CD4-positive, alpha-beta memory T cell (primary cell): ENCODE measurements around the gene HFE. TPM values are rescaled to one million over a fixed set of nuclear protein-coding genes. Genes with fewer than 3 reads are reported as not detected.

Experiments used
- CTCF ChIA-PET: fragments of 350-600 bp; sonication (Branson Sonifier 250); formaldehyde crosslinking; loops from one replicate; lab custom pipeline; 2021; ENCODE audit warnings: inconsistent platforms; ENCODE audit not compliant: partially characterized antibody; lab: Charles Lee
- POLR2A ChIA-PET: fragments of 350-600 bp; sonication (Branson Sonifier 250); formaldehyde crosslinking; loops from one replicate; lab custom pipeline; 2021; ENCODE audit not compliant: partially characterized antibody; lab: Charles Lee
- DNase-seq, 5 donors: peaks; one replicate each; pipeline versions ENCODE4 v3.0.0 to v3.0.0-alpha.2; 2020 to 2022; ENCODE audit warnings: mixed read lengths in 1 of 5
- H3K27ac ChIP-seq: one replicate; pipeline ENCODE4 v1.7.0; 2013; ENCODE audit warnings: low read depth, low read length
- H3K27me3 ChIP-seq: 2 replicates; pipeline ENCODE4 v1.7.0; 2013; ENCODE audit warnings: mild to moderate bottlenecking, low read length, moderate library complexity; ENCODE audit not compliant: insufficient read depth
- H3K36me3 ChIP-seq: 2 replicates; pipeline ENCODE4 v1.7.0; 2013; ENCODE audit warnings: mild to moderate bottlenecking, low read length, moderate library complexity; ENCODE audit not compliant: insufficient read depth
- H3K4me1 ChIP-seq: 2 replicates; pipeline ENCODE4 v1.7.0; 2013; ENCODE audit warnings: mild to moderate bottlenecking, low read length, moderate library complexity; ENCODE audit not compliant: insufficient read depth
- H3K4me3 ChIP-seq, 2 donors: one replicate each; pipeline ENCODE4 v1.7.0; 2013; ENCODE audit warnings: low read length in 2 of 2, mild to moderate bottlenecking in 1 of 2
- H3K9me3 ChIP-seq, 2 donors: one replicate each; pipeline ENCODE4 v1.7.0; 2013; ENCODE audit warnings: low read length in 2 of 2, control low read depth in 1 of 2; ENCODE audit not compliant: control insufficient read depth in 1 of 2
- H3K27ac Mint-ChIP-seq, 7 donors: one replicate each; pipeline ENCODE4 v1.8.0; 2020 to 2021; ENCODE audit warnings: mixed read lengths in 7 of 7, mild to moderate bottlenecking in 6 of 7, inconsistent platforms in 3 of 7, moderate library complexity in 3 of 7
- H3K27me3 Mint-ChIP-seq, 2 donors: one replicate each; pipeline ENCODE4 v1.8.0; 2020 to 2021; ENCODE audit warnings: mixed read lengths in 2 of 2
- H3K36me3 Mint-ChIP-seq, 2 donors: one replicate each; pipeline ENCODE4 v1.8.0; 2020 to 2021; ENCODE audit warnings: mixed read lengths in 2 of 2, inconsistent platforms in 1 of 2, mild to moderate bottlenecking in 1 of 2
- H3K4me1 Mint-ChIP-seq, 4 donors: one replicate each; pipeline ENCODE4 v1.8.0; 2020 to 2021; ENCODE audit warnings: mixed read lengths in 4 of 4, mild to moderate bottlenecking in 1 of 4
- H3K4me3 Mint-ChIP-seq, 8 donors: one replicate each; pipeline ENCODE4 v1.8.0; 2020 to 2021; ENCODE audit warnings: mixed read lengths in 8 of 8, mild to moderate bottlenecking in 7 of 8, moderate library complexity in 6 of 8, inconsistent platforms in 3 of 8
- H3K9me3 Mint-ChIP-seq, 8 donors: one replicate each; pipeline ENCODE4 v1.8.0; 2020 to 2021; ENCODE audit warnings: mixed read lengths in 8 of 8, mild to moderate bottlenecking in 5 of 8, inconsistent platforms in 3 of 8, moderate library complexity in 1 of 8
- intact Hi-C: fragments of 100-400 bp; cut with micrococcal nuclease; formaldehyde crosslinking; loops from one replicate; pipeline ENCODE4 v1.15.1; 2023
- polyA plus RNA-seq, 2 donors: library from polyadenylated mRNA; unstranded; fragments of 300-500 nt; fragmentation: Illumina TruSeq; gene quantifications; one replicate each; pipeline ENCODE4 v1.2.3, GENCODE V29; 2021
- total RNA-seq, 2 experiments: library from RNA; stranded (reverse); gene quantifications; one replicate each; pipeline ENCODE4 v1.2.3, GENCODE V29; 2021

HFE gene
- total and polyA plus RNA-seq, 4 experiments from 2014 or later = 3.4 to 4.2 (median 3.9) TPM

DNA sequence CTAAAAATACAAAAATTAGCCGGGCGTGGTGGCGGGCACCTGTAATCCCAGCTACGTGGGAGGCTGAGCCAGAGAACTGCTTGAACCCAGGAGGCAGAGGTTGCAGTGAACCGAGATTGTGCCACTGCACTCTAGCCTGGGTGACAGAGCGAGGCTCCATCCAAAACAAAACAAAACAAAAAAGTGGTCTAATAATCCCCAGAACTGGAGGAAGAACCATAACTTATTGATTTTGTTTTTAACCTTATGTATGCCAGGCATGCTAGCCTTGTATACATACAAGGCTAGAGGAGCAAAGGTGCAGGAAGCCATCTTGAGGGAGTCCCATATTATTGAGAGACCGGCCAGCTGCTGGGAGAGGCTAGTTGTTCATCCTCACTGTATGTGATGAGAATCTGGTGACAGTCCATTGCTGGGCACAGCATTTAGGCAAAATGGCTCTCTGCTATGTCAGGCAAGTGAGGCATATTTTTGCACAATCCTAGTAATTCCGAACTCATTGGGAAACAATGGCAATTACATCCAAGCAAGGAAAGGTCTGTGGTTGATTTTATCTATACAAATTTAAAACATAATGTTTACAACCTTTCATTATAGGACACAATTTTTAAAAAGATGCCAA is 18.0 kb downstream of the HFE start:
- intact Hi-C loops = loop anchor here (2.0 kb wide), 2 partner anchors 84 to 94 kb away; a partner anchor contains a TSS
- Histone ChIP-seq H3K4me1 (peaks cover 17% of the 10 kb centered on the region), H3K36me3 (no peaks in the 10 kb centered on the region), H3K27ac (no peak overlapping the region), H3K27me3 (no peaks in the 10 kb centered on the region), H3K4me3 (no peak overlapping the region), H3K9me3 (no peaks in the 10 kb centered on the region)
- Mint-ChIP-seq H3K27me3 (peaks cover 2 to 6% of the 10 kb centered on the region in 2 donors), H3K27ac (peak overlapping the region in 4 of 7 donors; percentile 18 to 100 (median 50)), H3K36me3 (peaks cover 0 to 6% of the 10 kb centered on the region in 2 donors), H3K4me3 (peak overlapping the region in 2 of 8 donors; percentile 10 to 29), H3K9me3 (peaks cover 0 to 7% (median 0%) of the 10 kb centered on the region in 8 donors), H3K4me1 (peaks cover 11 to 19% (median 15%) of the 10 kb centered on the region in 4 donors)
- DNase-seq = no peak
- CTCF ChIA-PET = interaction anchor here (1.0 to 14.2 kb wide), 7 partner anchors 9 to 111 kb away, joined by 3 to 533 read pairs (median 6); partner anchors contain the start of gene HFE
- POLR2A ChIA-PET = interaction anchor here (0.9 to 6.6 kb wide), 23 partner anchors 9 to 1788 kb away, joined by 3 to 290 read pairs (median 23); partner anchors contain the start of gene HFE

- CTCF ChIA-PET = interaction anchor here (0.6 to 14.2 kb wide), 3 partner anchors 42 to 60 kb away, joined by 3 to 533 read pairs (median 5); a partner anchor contains a TSS
- intact Hi-C loops = loop anchor here (2.0 kb wide), 2 partner anchors 83 to 93 kb away; a partner anchor contains a TSS
- DNase-seq = no peak
Measured at GRCh38 chr6:26105842-26106241, 18.6 kb downstream of the HFE start.

DNA sequence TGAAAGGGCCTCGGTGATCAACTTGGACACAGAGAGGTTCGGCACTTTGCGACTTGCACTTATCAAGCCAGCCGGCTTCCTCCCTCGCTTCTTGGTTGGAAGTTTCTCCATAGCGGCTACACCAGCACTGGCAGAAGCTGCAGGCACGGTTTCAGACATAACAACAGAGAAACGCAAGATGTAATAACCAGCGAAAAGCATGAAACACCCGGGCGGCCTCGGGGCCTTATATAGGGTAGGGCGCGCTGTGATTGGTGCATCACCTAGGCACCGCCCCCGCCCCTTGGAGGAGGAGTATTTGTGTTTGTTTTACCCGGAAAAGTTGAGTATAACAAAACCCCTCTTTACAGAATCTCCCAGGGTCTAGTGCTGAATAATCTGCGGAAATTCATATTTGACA is 20.7 kb downstream of the HFE start:
- intact Hi-C loops = no loop called here
- CTCF ChIA-PET = interaction anchor here (1.2 to 3.5 kb wide), 2 partner anchors 11 to 15 kb away, joined by 3 to 23 read pairs; no protein-coding TSS in a partner anchor
- H3K27me3 ChIP-seq = no peaks in the 10 kb centered on the region

More at GRCh38 chr6:26105842-26106241, 18.6 kb downstream of the HFE start:
- peak overlapping the region in 1 of 7 donors; percentile 48 for H3K27ac Mint-ChIP-seq
- H3K4me1 ChIP-seq = peaks cover 17% of the 10 kb centered on the region
- no peak overlapping the region for H3K4me3 Mint-ChIP-seq
- H3K4me3 ChIP-seq = no peak overlapping the region
- no peaks in the 10 kb centered on the region for H3K36me3 ChIP-seq
- no peaks in the 10 kb centered on the region for H3K27me3 ChIP-seq
- peaks cover 2 to 6% of the 10 kb centered on the region in 2 donors for H3K27me3 Mint-ChIP-seq
- peaks cover 11 to 19% (median 15%) of the 10 kb centered on the region in 4 donors for H3K4me1 Mint-ChIP-seq
- H3K36me3 Mint-ChIP-seq = peaks cover 0 to 6% of the 10 kb centered on the region in 2 donors
- H3K9me3 Mint-ChIP-seq = peaks cover 0 to 7% (median 0%) of the 10 kb centered on the region in 8 donors
- H3K9me3 ChIP-seq = no peaks in the 10 kb centered on the region
- POLR2A ChIA-PET = interaction anchor here (0.7 to 6.6 kb wide), 8 partner anchors 8 to 91 kb away, joined by 3 to 290 read pairs (median 15); a partner anchor contains a TSS
- H3K27ac ChIP-seq = no peak overlapping the region

GRCh38 chr6:26109772-26110171 is 22.5 kb downstream of the HFE start:
- no peak overlapping the region for H3K4me3 Mint-ChIP-seq
- peaks cover 0 to 2% of the 10 kb centered on the region in 2 donors for H3K27me3 Mint-ChIP-seq
- ChIA-PET CTCF (interaction anchor here (1.0 to 3.5 kb wide), 2 partner anchors 13 to 47 kb away, joined by 4 to 23 read pairs; no protein-coding TSS in a partner anchor), POLR2A (interaction anchor here (1.2 to 1.3 kb wide), 2 partner anchors 14 to 15 kb away, joined by 5 to 10 read pairs; a partner anchor contains a TSS)
- DNase-seq = no peak
- Histone ChIP-seq H3K4me1 (peaks cover 3% of the 10 kb centered on the region), H3K4me3 (no peak overlapping the region), H3K27ac (no peak overlapping the region), H3K9me3 (no peaks in the 10 kb centered on the region), H3K27me3 (no peaks in the 10 kb centered on the region), H3K36me3 (no peaks in the 10 kb centered on the region)
- H3K4me1 Mint-ChIP-seq = peaks cover 0 to 1% (median 0%) of the 10 kb centered on the region in 4 donors
- H3K27ac Mint-ChIP-seq = no peak overlapping the region
- H3K9me3 Mint-ChIP-seq = peaks cover 0 to 3% (median 0%) of the 10 kb centered on the region in 8 donors
- H3K36me3 Mint-ChIP-seq = no peaks in the 10 kb centered on the region
- intact Hi-C loops = no loop called here

More for the DNA sequence above, 20.7 kb downstream of the HFE start:
- peaks cover 2 to 6% of the 10 kb centered on the region in 2 donors for H3K27me3 Mint-ChIP-seq
- no peak overlapping the region for H3K27ac ChIP-seq
- DNase-seq = no peak
- H3K4me3 ChIP-seq = no peak overlapping the region
- H3K36me3 ChIP-seq = no peaks in the 10 kb centered on the region
- no peak overlapping the region for H3K27ac Mint-ChIP-seq
- H3K4me3 Mint-ChIP-seq = no peak overlapping the region
- H3K4me1 ChIP-seq = peaks cover 16% of the 10 kb centered on the region
- H3K9me3 Mint-ChIP-seq = peaks cover 0 to 7% (median 0%) of the 10 kb centered on the region in 8 donors
- POLR2A ChIA-PET = interaction anchor here (1.0 to 6.2 kb wide), 5 partner anchors 17 to 108 kb away, joined by 3 to 290 read pairs (median 5); a partner anchor contains a TSS
- peaks cover 9 to 18% (median 13%) of the 10 kb centered on the region in 4 donors for H3K4me1 Mint-ChIP-seq
- H3K9me3 ChIP-seq = no peaks in the 10 kb centered on the region
- peaks cover 0 to 6% of the 10 kb centered on the region in 2 donors for H3K36me3 Mint-ChIP-seq

- ChIA-PET POLR2A (interaction anchor here (1.4 to 4.5 kb wide), 3 partner anchors 9 to 46 kb away, joined by 3 to 23 read pairs (median 3); a partner anchor contains a TSS), CTCF (interaction anchor here (0.5 to 1.5 kb wide), 3 partner anchors 10 to 48 kb away, joined by 4 to 6 read pairs (median 5); a partner anchor contains a TSS)
Measured at GRCh38 chr6:26113570-26113969, 26.3 kb downstream of the HFE start.

GRCh38 chr6:26115226-26115625 is 28.0 kb downstream of the HFE start:
- no peaks in the 10 kb centered on the region for H3K9me3 ChIP-seq
- no peaks in the 10 kb centered on the region for H3K36me3 ChIP-seq
- no peak for DNase-seq
- H3K27me3 Mint-ChIP-seq = peaks cover 0 to 2% of the 10 kb centered on the region in 2 donors
- no peak overlapping the region for H3K4me3 ChIP-seq
- no peaks in the 10 kb centered on the region for H3K4me1 ChIP-seq
- H3K27ac ChIP-seq = no peak overlapping the region
- H3K4me1 Mint-ChIP-seq = no peaks in the 10 kb centered on the region
- intact Hi-C loops = no loop called here
- H3K27ac Mint-ChIP-seq = no peak overlapping the region
- ChIA-PET CTCF (interaction anchor here (1.5 kb wide), 1 partner anchor 47 kb away, joined by 4 read pairs; no protein-coding TSS in a partner anchor), POLR2A (interaction anchor here (0.9 to 4.5 kb wide), 4 partner anchors 9 to 72 kb away, joined by 3 to 23 read pairs (median 6); a partner anchor contains a TSS)
- H3K27me3 ChIP-seq = no peaks in the 10 kb centered on the region
- no peaks in the 10 kb centered on the region for H3K36me3 Mint-ChIP-seq
- no peaks in the 10 kb centered on the region for H3K9me3 Mint-ChIP-seq
- H3K4me3 Mint-ChIP-seq = no peak overlapping the region

More at GRCh38 chr6:26113570-26113969, 26.3 kb downstream of the HFE start:
- Histone ChIP-seq H3K4me3 (no peak overlapping the region), H3K4me1 (no peaks in the 10 kb centered on the region), H3K27ac (no peak overlapping the region), H3K27me3 (no peaks in the 10 kb centered on the region), H3K36me3 (no peaks in the 10 kb centered on the region), H3K9me3 (no peaks in the 10 kb centered on the region)
- Mint-ChIP-seq H3K4me1 (no peaks in the 10 kb centered on the region), H3K36me3 (no peaks in the 10 kb centered on the region), H3K4me3 (no peak overlapping the region), H3K27me3 (peaks cover 0 to 2% of the 10 kb centered on the region in 2 donors), H3K9me3 (no peaks in the 10 kb centered on the region), H3K27ac (no peak overlapping the region)
- intact Hi-C loops = no loop called here
- DNase-seq = no peak
